EH (cell line): ENCODE results near the gene CCDC157.
A peak's percentile ranks its signal among the peaks of the same experiment; 100 is the strongest.

ENCODE experiments used
- DNase-seq: peaks from one replicate; pipeline ENCODE4 v3.0.0-alpha.2; 2015; ENCODE audit warnings: low read depth

CCDC157 gene

DNA sequence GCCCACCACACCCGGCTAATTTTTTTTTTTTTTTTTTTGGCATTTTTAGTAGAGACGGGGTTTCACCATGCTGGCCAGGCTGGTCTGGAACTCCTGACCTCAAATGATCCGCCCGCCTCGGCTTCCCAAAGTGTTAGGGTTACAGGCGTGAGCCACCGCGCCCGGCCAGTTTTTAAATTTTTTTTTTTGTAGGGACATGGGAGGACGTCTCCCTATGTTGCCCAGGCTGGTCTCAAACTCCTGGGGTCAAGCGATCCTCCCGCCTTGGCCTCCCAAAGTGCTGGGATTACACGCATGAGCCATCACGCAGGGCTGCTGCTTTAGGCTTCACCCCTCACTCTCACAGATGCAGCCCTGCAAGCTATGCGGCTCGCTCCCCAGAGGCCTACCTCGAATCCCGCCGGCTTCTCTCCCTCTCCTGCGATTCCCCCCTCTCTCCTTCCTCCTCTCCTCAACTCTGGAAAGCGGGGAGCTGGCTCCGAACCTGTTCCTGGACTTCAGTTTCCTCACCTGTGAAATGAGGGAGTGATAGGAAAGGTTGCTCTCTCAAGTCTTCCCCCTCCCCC lies 926 bp downstream of the CCDC157 start:
- no peak for DNase-seq

DNA sequence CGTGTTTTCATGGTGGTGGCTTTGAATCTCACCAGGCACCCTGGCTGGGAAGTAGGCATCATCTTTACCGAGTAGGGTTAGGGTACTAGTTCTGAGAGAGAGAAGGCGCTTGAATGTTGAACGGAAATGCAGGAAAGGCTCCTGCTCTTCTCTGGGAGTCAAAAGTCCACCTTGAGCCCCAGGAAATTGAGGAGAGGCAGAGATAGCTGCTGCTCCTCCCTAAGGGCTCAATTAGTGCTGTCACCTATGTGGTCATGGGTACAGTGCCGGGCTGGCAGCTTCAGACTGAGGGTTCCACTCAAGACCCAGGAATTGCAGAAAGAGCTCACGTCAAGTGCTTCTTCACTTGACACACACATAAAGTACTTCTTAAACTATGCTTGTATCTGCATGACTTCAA lies 1.7 kb downstream of the CCDC157 start:
- no peak for DNase-seq

DNA sequence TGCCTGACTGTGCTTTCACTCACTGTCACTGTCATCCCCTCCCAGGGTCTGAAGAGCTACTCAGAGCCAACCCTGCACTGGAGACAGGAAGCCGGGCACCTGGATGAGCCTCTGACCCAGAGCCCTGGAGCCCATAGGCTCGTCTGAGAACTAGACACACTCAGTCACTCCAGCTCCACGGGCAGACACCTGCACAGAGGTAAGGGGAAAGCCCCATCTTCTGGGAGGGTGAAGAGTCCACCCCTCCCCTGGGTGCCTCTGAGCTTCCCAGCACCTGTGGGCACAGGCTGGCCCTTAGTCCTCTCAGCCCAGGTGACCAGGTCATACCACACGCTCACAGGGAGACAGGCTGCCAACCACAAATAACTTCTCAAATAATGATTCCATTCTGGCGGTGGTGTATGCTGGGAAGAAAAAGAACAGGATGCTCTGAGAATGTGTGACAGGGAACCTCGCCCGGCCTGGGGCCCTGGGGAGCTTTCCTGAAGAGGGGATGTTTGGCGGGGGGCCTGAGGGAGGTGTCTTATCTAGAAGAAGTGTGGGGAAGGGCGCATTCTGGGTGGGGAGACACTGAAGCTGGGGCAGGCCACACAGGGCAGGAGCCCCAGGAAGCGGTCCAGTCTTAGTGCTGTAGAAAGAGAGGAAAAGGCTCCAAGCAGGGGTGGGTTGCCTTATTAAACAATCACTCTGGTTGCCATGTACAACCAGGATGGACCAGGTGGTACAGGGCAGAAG lies 5.3 kb downstream of the CCDC157 start:
- DNase-seq: no peak

DNA sequence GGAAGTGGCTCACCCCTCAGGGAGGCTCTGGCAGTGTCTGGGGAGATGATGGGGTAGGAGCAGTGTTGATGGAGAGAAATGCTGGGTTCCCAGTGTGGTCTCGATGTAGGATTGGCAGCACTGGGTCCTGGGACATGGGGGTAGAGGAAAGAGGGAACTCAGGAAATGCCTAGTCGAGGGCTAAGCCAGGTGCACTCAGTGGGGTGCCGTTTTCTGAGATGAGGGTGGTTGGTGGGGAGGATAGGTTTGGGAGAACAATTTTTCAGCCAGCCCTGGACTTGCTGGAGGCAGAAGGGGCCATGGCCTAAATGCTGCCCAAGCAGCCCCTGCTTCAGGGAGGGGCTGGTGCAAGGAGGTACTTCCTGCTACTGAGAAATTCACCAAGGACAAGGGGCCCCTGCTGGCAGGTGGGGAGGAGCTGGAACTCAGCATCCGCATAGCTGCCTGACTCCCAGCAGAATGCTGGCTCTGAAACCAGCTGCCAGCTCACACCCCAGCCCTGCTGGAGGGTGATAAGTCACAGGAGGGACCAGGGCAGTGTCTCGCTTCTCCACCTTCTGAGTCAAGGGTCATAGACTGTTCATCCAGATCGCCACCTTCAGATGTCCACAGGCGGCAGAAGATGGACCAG lies 6.0 kb downstream of the CCDC157 start:
- no peak for DNase-seq

DNA sequence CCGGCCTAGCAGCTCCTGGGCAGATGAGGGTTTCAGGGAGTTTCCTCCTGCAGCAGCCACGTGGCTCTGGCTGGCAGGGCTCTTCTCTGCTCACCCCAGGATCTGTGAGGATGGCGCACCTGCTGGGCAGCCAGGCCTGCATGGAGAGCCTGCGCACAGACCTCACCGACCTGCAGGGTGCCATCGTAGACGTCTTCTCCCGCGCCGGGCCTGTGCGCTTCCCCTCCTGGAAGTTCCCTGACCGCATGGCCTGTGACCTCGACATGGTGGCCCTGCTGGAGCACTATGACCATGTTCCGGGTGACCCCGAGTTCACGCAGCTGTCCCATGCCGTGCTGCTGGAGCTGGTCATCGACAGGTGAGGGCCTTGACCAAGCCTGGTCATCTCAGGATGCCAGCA lies 9.1 kb downstream of the CCDC157 start:
- DNase-seq: no peak

DNA sequence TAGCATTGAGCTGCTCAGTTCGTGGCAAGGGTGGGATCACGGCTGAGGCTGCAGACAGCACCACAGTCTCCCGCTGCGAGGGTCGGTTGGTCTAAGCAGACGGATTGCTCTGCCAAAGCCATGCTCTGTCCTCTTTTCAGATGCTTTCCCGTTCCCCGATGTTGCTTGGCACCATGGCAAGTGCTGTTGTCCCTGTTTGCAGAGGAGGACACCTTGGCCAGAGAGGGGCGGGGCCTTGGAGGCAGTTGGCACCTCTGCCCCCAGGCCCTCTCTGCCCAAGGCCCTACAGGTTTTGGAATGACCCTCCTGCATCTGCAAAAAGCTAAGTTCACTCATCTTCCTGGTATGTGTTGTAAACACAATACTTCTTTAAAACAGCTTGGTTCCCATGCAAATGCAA lies 11.6 kb downstream of the CCDC157 start:
- no peak for DNase-seq

DNA sequence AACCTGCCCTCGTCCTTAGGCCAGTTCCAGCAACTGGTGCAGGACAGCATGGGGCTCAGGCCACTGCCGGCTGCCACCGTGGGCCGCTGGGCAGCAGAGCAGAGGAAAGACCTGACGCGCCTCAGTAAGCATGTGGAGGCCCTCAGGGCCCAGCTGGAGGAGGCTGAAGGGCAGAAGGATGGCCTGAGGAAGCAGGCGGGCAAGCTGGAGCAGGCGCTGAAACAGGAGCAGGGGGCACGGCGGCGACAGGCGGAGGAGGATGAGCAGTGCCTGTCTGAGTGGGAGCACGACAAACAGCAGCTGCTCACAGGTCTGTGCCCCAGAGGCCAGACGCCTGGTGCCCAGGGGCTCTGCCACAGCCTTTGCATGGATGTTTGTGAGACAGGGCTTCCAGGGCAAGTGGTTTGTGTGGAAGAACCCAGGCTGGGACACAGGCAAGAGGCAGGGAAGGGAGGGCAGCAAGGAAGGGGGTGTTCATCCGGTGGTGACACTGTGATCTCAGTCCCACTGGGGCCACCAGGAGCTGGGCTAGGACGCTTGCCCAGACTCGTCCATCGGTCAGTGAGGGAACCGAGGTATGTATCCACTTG lies 13.9 kb downstream of the CCDC157 start:
- no peak for DNase-seq

DNA sequence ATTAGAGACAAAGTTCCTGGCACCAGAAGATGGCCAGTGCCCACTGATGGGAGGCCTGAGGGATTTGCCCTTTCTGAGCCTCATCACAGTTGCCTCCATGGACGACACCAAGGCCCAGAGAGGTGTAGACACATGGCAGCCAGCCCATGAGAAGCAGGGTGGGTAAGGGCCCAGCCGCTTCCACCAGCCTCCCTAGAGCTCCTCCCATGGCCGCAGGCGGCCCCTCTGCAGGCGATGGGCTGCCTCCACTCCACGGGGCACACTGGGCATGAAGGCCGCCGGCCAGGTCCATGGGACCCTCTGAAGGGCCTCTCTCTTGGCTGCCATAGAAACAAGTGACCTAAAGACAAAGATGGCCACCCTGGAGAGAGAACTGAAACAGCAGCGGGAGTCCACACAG lies 14.5 kb downstream of the CCDC157 start:
- DNase-seq: no peak

DNA sequence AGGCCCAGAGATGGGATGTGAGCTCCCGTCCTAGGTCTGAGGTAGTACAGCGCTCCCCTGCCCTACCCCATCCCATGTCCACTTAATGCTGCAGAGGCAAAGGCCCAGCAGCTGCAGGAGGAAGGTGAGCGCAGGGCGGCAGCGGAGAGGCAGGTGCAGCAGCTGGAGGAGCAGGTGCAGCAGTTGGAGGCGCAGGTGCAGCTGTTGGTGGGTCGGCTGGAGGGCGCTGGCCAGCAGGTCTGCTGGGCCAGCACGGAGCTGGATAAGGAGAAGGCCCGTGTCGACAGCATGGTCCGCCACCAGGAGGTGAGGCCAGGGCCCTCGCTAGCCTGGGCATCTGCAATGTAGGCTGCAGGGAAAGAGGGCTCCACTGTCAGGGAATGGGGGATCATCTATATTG lies 15.2 kb downstream of the CCDC157 start:
- DNase-seq: no peak

DNA sequence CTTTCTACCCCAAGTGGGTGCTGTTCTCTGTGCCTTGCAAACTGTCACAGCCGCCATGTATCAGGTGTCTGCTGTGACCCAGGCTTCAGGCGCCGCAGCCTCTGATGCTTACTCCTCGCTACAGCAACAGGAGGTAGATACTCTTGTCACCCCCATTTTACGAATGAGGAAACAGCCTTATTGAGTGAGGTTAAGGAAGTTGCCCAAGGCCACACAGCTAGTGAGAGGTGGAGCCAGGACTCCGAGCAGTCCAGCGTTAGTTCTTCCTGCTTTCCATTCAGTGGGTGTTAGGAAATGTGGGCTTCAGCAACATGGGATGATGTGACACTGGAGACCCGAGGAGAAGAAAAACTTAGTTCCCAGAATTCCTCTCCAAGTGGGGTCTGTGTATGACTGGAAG lies 16.1 kb downstream of the CCDC157 start:
- no peak for DNase-seq

DNA sequence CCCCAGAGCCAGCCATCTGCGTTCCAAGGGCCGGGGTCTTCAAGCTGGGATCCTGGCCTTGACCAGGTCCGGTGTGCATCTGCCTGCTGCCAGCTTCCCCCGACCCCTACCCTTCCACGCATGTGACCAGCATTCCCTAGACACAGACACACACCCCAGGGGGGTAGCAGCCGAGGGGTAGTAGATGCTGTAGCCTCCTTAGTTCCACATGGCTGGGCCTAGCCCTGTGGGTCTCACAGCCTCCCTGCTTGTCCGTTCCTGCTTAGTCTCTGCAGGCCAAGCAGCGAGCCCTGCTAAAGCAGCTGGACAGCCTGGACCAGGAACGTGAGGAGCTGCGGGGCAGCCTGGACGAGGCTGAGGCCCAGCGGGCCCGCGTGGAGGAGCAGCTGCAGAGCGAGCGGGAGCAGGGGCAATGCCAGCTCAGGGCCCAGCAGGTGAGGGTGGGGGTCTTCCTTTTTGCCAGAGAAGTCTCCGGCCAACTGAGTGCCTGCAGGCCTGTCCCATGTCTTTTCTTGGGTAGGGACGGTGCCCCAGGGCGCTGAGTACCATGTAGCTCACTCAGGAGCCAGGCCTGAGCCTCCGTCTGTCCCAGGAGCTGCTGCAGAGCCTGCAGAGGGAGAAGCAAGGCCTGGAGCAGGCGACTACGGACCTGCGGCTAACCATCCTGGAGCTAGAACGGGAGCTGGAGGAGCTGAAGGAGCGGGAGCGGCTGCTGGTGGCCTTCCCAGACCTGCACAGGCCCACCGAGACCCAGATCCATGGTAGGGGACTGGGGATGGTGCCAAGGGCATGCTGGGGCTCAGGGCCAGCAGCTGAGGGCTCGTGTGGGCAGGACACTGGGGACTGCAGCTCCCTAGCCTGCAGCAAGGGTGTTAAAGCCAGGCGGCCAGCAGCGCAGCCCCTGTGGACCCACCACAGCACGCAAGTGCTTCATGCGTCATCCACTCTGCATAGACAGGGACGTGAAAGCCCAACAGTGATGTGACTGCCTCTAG lies 16.8 kb downstream of the CCDC157 start:
- DNase-seq: no peak

DNA sequence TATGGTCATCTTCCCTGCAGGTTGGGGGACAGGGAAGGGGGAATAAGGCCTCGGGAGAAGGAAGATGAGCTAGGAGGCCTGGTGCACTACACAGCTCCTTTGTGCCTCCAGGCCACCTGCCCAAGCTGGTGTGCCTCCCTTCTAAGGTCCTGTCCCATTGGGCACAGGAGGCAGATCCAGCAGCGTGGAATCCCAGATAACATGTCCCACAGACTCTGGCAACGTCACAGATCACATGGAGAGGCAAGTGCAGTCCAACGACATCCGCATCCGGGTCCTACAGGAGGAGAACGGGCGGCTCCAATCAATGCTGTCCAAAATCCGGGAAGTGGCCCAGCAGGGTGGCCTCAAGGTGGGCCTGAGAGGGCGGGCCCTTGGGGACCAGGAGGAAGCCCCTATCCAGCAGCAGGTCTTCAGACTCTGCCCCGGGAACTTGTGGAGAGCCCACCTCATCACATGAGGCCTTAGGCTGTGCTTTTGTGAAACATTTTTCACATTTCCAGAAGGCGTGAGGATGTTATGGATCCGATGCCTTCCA lies 18.6 kb downstream of the CCDC157 start:
- no peak for DNase-seq

DNA sequence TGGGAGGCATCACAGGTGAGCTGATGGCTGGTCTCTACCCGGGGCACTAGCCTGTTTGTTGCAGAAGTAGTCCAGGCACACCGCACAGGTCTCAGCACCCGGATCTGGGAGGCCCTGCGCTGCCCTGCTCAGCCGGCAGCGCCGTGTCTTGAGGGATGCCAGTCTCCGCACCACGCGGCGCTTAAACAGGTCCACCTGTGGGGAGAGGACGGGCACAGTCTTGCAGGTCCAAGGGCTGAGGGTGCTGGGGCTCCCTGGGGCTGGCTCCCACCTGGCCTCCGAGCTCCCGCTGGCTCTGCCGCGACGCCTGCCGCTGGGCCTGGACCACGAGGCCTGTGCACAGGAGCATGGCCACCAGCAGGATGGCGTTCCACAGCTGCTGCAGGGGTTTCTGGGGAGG lies 23.2 kb downstream of the CCDC157 start:
- no peak for DNase-seq

DNA sequence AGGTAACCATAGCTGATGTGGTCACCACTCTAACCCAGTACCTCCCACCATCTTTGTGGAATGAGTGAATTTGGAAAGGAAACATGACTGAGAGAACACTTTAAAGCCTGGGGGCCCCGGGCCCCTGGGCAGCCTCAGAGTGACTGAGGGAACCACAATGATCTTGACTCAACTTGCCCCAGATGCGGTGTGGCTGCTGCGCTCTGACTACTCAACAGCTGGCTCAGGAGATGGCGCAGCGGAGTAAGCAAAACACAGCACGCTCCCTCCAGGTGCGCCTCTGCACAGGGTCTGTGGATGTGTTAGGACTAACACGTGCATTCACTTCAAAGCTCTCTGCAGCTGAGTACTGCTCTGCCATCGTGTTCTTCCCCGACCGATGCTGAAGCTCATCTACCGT lies 24.5 kb downstream of the CCDC157 start:
- DNase-seq: no peak

DNA sequence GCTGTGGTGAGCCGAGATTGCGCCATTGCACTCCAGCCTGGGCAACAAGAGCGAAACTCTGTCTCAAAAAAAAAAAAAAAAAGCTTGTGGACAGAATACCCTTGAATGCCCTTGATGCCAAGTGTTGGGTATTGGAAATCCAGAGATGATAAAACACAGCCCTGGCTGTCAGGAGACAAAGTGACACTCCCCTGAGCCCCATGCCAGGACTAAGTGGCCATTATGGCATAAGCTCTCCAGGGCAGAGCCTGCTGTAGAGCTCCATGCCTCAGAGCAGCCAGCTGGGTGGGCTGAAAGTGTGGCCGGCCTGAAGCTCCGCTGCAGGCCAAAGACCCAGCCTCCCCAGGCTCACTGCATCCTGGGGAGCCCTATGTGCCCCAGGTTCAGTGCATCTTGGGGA lies 25.5 kb downstream of the CCDC157 start:
- DNase-seq: no peak

DNA sequence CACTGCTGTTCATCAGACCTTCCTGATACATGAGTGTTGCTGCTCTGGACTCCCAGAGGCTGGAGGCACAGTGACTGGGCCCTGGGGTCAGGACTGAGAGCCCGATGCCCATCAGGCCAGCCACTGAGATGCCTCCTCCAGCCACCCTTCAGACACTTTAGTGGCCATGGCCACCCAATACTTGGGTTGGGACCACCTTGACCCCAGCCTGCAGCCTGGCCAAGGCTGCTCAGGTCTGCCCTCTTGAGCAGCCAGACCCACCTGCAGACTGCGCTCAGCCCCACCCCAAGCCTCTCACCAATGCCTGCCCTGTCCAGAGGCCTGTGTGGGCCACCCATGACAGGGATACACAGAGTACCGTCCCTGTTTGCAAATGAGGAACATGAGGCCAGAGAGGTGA lies 26.3 kb downstream of the CCDC157 start:
- DNase-seq: no peak

DNA sequence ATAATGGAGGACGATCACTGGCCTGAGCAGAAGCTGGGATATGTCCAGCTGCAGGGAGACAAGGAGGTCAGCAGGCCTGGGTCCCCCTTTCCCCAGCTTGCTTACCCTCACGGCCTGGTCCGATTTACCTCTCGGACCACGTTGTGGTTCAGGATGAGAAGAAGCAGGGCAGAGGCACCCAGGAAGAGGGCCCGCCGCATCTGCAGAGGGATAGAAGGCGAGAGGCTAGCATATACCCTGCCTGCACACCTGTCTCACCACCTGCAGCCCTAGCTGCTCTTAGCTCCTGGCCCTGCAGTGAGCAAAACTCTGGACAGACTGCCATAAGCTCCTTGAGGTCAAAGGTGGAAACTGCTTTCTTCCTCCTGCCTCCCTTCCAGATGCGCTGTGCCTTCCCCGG lies 29.1 kb downstream of the CCDC157 start:
- no peak for DNase-seq

DNA sequence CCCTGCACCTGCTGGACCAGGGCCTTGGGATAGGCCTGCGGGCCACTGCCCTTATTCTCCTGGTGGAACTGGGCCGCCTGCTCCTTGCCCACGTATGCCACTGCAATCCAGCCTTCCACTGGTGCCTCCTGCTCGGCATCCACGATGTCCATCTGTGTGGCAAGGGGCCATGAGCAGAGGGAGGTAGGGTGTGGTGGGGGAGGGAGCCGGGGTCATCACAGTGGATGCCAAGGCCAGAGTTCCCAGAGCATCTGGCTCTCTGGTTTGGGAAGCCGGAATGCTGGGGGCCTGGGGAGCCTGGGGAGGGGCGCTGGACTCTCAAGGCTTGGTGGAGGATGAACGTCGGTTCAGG lies 29.8 kb downstream of the CCDC157 start:
- DNase-seq: no peak

DNA sequence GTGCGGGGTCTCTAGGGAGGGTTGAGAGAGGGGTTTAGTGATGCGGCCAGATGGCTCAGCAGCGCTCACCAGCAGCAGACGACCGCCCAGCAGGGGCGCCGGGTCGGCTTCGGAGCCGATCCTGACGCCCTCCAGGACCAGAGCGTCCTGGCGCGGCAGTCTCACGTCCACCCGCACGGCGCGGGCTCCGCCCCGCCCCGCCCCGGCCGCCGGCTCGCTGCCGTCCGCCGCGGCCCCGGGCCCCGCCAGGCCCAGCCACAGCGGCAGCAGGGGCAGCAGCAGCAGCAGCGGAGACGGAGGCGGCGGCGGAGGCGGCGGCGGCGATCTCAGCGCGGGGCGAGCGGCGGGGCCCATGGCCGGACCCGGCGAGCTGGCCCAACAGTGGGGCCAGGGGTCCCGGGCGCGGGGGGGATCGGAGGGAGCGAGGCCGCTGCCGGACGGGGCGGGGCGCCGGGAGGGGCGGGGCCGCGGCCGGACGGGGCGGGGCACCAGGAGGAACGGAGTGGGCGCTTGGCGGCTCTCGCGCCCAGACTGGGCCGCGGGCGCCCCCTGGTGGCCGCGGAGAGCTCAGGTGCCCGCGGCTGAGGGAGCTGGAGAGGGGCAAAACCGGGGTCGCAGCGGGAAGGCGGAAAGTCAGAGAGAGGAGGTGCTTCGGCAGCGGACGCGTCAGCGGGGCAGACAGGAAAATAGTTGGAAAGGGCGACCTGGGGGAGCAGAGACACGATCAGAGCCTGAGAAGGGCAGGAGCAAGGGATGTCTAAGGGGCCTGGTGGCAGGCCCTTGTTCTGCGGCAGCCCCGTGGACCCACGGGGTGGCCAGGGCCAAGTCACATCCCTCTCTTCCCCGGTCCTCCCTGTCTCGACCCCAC lies 30.4 kb downstream of the CCDC157 start, which contains the start of gene RNF215:
RNF215 (minus strand) TSS at position 452 of the 868 bp plus-strand sequence; CDS start at position 354, 98 bp downstream.
- peak; percentile 80 for DNase-seq

DNA sequence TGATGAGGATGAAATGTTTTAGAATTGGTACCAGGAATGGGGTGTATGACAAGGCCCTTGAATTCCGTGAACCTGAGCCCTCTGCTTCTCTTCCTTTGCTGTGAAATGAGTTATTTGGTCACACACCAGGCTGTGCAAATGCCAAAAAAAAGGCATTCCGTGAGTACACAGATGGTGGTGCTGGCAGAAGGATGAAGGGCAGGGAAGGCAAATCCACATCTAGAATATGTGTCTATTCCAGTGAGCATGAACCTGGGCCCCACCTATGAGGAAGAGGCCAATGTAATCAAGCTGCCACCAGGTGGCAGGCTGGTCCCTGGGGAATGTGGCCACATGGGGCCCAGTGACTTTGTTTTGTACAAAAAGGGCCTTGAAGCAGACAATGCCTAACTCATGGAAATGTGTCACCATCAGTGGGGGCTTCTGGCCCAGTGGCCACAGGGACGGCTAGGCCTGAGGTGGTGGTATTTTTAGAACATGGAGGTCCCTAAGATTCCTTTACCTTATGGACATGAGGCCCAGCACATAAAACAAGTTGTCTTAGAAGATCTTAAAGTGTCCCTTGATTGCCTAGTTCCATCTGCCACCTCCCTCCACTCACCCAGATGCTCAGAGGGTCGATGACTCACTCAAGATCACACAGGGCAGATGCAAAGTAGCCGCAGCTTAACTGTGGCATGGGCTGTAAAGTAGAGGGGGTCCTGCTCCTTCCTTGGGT lies 34.3 kb downstream of the CCDC157 start:
- DNase-seq: peak; percentile 81
